PC-3 (cell line): ENCODE data around the gene PDE9A. TPM values are rescaled to one million over a fixed set of nuclear protein-coding genes. Genes with fewer than 3 reads are reported as not detected.

ENCODE experiments used
- ATAC-seq: fragments of 200-7000 bp; cut with Tn5 transposase; 2 replicates; pipeline ENCODE4 v1.9.1; 2020; ENCODE audit warnings: mild to moderate bottlenecking, moderate library complexity
- BruUV-seq: library from RNA; stranded (reverse); fragments of 400-500 nt; replicated peaks from 2 replicates; lab custom pipeline; 2021; lab: Mats Ljungman, UMichigan
- CTCF ChIA-PET: fragments of 300-600 bp; sonication (Branson Sonifier 250); formaldehyde crosslinking; loops from one replicate; lab custom pipeline; 2022; ENCODE audit warnings: antibody characterized with exemption; lab: Charles Lee
- POLR2A ChIA-PET: fragments of 300-600 bp; sonication (Branson Sonifier 250); formaldehyde crosslinking; loops from one replicate; lab custom pipeline; 2022; ENCODE audit warnings: antibody characterized with exemption; ENCODE audit not compliant: unreplicated experiment; lab: Charles Lee
- DNase-seq: peaks from one replicate; pipeline ENCODE4 v3.0.0-alpha.2; 2015
- H2AFZ ChIP-seq: fragments of 300-600 bp; sonication (generic); 2 replicates; pipeline ENCODE4 v1.6.0; 2016; ENCODE audit warnings: antibody characterized with exemption, low read length
- H3F3A ChIP-seq: fragments of 300-600 bp; sonication (generic); one replicate; pipeline ENCODE4 v1.6.0; 2017; ENCODE audit warnings: antibody characterized with exemption, low read length, control low read depth, mild to moderate bottlenecking; ENCODE audit not compliant: unreplicated experiment
- H3K27ac ChIP-seq: fragments of 300-600 bp; sonication (generic); 2 replicates; pipeline ENCODE4 v1.5.1; 2016; ENCODE audit warnings: mild to moderate bottlenecking, low read length
- H3K27me3 ChIP-seq: fragments of 300-600 bp; sonication (generic); 2 replicates; pipeline ENCODE4 v1.6.1; 2016; ENCODE audit warnings: low read length, mixed read lengths
- H3K36me3 ChIP-seq: fragments of 300-600 bp; sonication (generic); 2 replicates; pipeline ENCODE4 v1.6.1; 2016; ENCODE audit warnings: low read depth, mixed run types, low read length, mixed read lengths
- H3K4me1 ChIP-seq: fragments of 300-600 bp; sonication (generic); 2 replicates; pipeline ENCODE4 v1.5.1; 2016; ENCODE audit warnings: low read length; ENCODE audit not compliant: insufficient read depth
- H3K4me2 ChIP-seq: fragments of 300-600 bp; sonication (generic); 2 replicates; pipeline ENCODE4 v1.6.0; 2016; ENCODE audit warnings: low read length
- H3K4me3 ChIP-seq: fragments of 300-600 bp; sonication (generic); 2 replicates; pipeline ENCODE4 v1.5.1; 2016; ENCODE audit warnings: mild to moderate bottlenecking, low read length, mixed read lengths
- H3K79me2 ChIP-seq: fragments of 300-600 bp; sonication (generic); 2 replicates; pipeline ENCODE4 v1.6.1; 2017; ENCODE audit warnings: low read length, mixed read lengths
- H3K9ac ChIP-seq: fragments of 300-600 bp; sonication (generic); 2 replicates; pipeline ENCODE4 v1.6.0; 2016; ENCODE audit warnings: mild to moderate bottlenecking, low read length
- H3K9me2 ChIP-seq: fragments of 300-600 bp; sonication (generic); replicated peaks from 2 replicates; pipeline ENCODE4 v1.6.1; 2016; ENCODE audit warnings: mixed run types, low read length, mixed read lengths
- H3K9me3 ChIP-seq: fragments of 300-600 bp; sonication (generic); 2 replicates; pipeline ENCODE4 v1.6.1; 2016; ENCODE audit warnings: low read length, mixed read lengths
- H4K20me1 ChIP-seq: fragments of 300-600 bp; sonication (generic); 2 replicates; pipeline ENCODE4 v1.6.1; 2016; ENCODE audit warnings: low read length, mixed read lengths
- EZH2 ChIP-seq: fragments of 300-600 bp; sonication (generic); IDR thresholded peaks from one replicate; pipeline ENCODE4 v1.6.1; 2017; ENCODE audit warnings: antibody characterized with exemption, mild to moderate bottlenecking, low read length; ENCODE audit not compliant: unreplicated experiment
- EZH2phosphoT487 ChIP-seq: fragments of 300-600 bp; sonication (generic); IDR thresholded peaks from 2 replicates; pipeline ENCODE4 v1.6.1; 2018; ENCODE audit warnings: mild to moderate bottlenecking, antibody characterized with exemption, low read length, borderline replicate concordance
- intact Hi-C: fragments of 100-400 bp; cut with micrococcal nuclease; formaldehyde crosslinking; loops from 2 replicates; pipeline ENCODE4 v1.9.0; 2023
- total RNA-seq: library from RNA; depleted of rRNA; stranded (reverse); fragments of >200 nt; gene quantifications from 2 replicates; pipeline ENCODE4 v1.2.3, GENCODE V29; 2014
- TF ChIP-seq, protein P1 (sequence below): fragments of 300-600 bp; sonication (generic); conservative IDR thresholded peaks from 2 replicates; pipeline ENCODE4 v1.5.1; 2017; ENCODE audit warnings: antibody characterized with exemption, low read depth, mild to moderate bottlenecking, low read length

PDE9A gene
- total RNA-seq, 1 experiment from 2014 or later: 0.33 TPM

DNA sequence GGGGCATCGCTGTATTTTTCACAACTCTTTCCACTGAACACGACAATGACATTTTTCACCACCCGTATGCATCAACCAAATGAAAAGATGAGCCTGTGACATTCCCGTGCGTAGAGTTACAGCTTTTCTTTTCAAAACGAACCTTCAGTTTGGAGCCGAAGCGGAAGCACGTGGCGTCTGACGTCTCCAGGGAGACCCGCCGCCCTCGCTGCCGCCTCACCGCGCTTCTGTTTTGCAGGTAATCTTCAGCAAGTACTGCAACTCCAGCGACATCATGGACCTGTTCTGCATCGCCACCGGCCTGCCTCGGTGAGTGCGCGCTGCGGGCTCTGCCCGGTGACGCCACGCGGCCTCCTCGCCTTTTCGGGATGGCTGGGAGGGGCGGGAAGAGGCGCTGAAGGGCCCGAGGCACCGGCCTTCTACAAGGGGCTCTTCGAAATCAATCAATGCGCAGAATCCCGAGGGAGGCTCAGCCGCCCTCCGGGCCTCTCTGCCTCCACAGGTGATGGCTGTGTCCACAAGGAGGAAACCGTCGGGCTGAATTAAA lies 32.6 kb downstream of the PDE9A start:
- BruUV-seq: no TSS peak
- no peaks in the 10 kb centered on the region for H3F3A ChIP-seq
- H3K79me2 ChIP-seq: no peaks in the 10 kb centered on the region
- H2AFZ ChIP-seq: no peak overlapping the region
- ATAC-seq: no peak
- H3K27me3 ChIP-seq: peaks cover 24% of the 10 kb centered on the region
- no peaks in the 10 kb centered on the region for H4K20me1 ChIP-seq
- H3K9me3 ChIP-seq: no peaks in the 10 kb centered on the region
- CTCF ChIA-PET: no interaction called here
- POLR2A ChIA-PET: no interaction called here
- H3K4me2 ChIP-seq: no peak overlapping the region
- peaks cover 11% of the 10 kb centered on the region for H3K4me1 ChIP-seq
- no peak for TF ChIP-seq EZH2
- TF ChIP-seq, protein P1, sequence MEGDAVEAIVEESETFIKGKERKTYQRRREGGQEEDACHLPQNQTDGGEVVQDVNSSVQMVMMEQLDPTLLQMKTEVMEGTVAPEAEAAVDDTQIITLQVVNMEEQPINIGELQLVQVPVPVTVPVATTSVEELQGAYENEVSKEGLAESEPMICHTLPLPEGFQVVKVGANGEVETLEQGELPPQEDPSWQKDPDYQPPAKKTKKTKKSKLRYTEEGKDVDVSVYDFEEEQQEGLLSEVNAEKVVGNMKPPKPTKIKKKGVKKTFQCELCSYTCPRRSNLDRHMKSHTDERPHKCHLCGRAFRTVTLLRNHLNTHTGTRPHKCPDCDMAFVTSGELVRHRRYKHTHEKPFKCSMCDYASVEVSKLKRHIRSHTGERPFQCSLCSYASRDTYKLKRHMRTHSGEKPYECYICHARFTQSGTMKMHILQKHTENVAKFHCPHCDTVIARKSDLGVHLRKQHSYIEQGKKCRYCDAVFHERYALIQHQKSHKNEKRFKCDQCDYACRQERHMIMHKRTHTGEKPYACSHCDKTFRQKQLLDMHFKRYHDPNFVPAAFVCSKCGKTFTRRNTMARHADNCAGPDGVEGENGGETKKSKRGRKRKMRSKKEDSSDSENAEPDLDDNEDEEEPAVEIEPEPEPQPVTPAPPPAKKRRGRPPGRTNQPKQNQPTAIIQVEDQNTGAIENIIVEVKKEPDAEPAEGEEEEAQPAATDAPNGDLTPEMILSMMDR: no peak
- no peak for TF ChIP-seq EZH2phosphoT487
- H3K27ac ChIP-seq: no peak overlapping the region
- H3K36me3 ChIP-seq: no peaks in the 10 kb centered on the region
- H3K9me2 ChIP-seq: no peaks in the 10 kb centered on the region
- no peak overlapping the region for H3K4me3 ChIP-seq
- no peak overlapping the region for H3K9ac ChIP-seq
- no peak for DNase-seq
- intact Hi-C loops: no loop called here

DNA sequence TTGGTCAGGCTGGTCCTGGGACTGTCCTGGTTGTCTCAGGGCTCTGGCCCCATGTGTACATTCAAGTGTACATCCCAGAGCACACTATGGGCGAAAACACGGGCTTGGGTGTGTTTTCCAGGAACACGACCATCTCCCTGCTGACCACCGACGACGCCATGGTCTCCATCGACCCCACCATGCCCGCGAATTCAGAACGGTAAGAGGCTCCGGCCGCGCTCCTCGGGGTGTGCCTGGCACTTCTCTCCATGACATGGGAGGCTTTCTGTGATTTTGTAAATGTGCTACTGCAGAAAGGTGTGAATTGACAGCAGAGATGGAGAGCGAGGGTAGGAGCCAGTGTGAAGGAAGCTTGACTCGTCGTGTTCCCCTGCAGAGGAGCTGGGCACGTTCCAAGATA lies 34.4 kb downstream of the PDE9A start:
- H3K27me3 ChIP-seq: peaks cover 6% of the 10 kb centered on the region
- intact Hi-C loops: no loop called here
- H3K9me2 ChIP-seq: no peaks in the 10 kb centered on the region
- H3K36me3 ChIP-seq: no peaks in the 10 kb centered on the region
- no peak overlapping the region for H3K27ac ChIP-seq
- peaks cover 11% of the 10 kb centered on the region for H3K4me1 ChIP-seq
- CTCF ChIA-PET: no interaction called here
- H3K79me2 ChIP-seq: no peaks in the 10 kb centered on the region
- H2AFZ ChIP-seq: no peak overlapping the region
- no peak overlapping the region for H3K9ac ChIP-seq
- POLR2A ChIA-PET: no interaction called here
- H3K4me2 ChIP-seq: no peak overlapping the region
- H3F3A ChIP-seq: no peaks in the 10 kb centered on the region
- H4K20me1 ChIP-seq: no peaks in the 10 kb centered on the region
- TF ChIP-seq EZH2phosphoT487 (no peak), EZH2 (no peak)
- TF ChIP-seq, protein P1: no peak
- no peak for ATAC-seq
- no peak for DNase-seq
- no peak overlapping the region for H3K4me3 ChIP-seq
- no TSS peak for BruUV-seq
- H3K9me3 ChIP-seq: no peaks in the 10 kb centered on the region

DNA sequence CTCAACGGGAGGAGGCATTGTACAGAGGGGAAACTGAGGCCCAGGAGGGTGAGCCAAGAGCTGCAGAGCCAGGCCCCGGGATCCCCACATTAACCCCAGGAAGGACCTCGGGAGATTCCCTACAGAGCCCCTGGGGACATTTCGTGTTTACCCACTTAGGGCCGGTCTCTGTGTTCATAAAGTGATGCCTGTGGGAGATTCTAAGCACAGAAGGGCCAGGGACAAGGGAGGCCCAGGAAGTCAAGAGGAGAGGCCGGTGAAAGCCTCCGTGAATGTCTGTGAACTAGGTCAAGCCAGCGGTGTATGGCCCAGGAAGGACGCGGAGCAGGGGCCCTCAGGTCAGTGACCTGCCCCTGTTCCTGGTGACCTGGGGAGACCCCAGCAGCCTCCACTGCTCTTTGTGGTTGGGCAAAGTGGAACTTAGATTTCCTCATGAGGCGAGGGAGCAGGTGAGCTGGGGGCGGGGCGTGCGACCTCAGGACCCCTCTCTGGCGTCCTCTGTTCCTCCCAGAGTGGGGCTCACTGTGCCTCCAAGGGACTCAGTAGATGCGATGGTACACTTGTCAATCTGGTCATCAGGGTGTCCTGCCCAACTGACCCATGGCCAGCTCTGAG lies 34.9 kb downstream of the PDE9A start:
- Histone ChIP-seq H3K27ac (no peak overlapping the region), H3K36me3 (no peaks in the 10 kb centered on the region), H3K27me3 (peaks cover under 1% of the 10 kb centered on the region; the same call in 1 of the 2 replicates), H3K4me2 (no peak overlapping the region), H4K20me1 (no peaks in the 10 kb centered on the region), H3K9me3 (no peaks in the 10 kb centered on the region), H3F3A (no peaks in the 10 kb centered on the region), H3K9me2 (no peaks in the 10 kb centered on the region), H3K79me2 (no peaks in the 10 kb centered on the region), H3K4me3 (no peak overlapping the region), H3K9ac (no peak overlapping the region), H3K4me1 (peaks cover 11% of the 10 kb centered on the region), H2AFZ (no peak overlapping the region)
- ChIA-PET CTCF (no interaction called here), POLR2A (no interaction called here)
- intact Hi-C loops: no loop called here
- no peak for ATAC-seq
- no TSS peak for BruUV-seq
- TF ChIP-seq EZH2: no peak
- TF ChIP-seq, protein P1: no peak
- TF ChIP-seq EZH2phosphoT487: no peak
- no peak for DNase-seq
